Measurements from ENCODE around the gene OCA2.

DNA sequence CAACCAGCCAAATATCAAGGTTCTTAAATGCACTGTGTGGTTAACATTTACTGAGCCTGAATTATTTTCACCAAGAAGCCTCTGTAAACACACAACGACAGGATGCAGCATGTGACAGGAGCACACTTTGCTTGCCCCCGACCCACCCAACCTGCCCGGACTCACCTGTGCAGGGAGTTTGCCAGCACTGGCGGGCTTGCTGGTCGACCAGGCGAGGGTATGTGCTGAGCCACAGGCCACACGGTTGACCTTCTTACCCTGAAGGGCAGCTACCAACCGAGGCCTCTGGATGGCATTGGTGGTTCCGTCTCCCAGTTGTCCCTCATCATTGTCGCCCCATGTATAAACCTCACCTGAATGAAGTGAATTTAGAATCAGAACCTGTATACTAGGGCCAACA is 25.7 kb upstream of the OCA2 start:
- no peak for TF ChIP-seq POLR2A (IDR thresholded peaks at IDR 0.05)
- TF ChIP-seq, protein P1, sequence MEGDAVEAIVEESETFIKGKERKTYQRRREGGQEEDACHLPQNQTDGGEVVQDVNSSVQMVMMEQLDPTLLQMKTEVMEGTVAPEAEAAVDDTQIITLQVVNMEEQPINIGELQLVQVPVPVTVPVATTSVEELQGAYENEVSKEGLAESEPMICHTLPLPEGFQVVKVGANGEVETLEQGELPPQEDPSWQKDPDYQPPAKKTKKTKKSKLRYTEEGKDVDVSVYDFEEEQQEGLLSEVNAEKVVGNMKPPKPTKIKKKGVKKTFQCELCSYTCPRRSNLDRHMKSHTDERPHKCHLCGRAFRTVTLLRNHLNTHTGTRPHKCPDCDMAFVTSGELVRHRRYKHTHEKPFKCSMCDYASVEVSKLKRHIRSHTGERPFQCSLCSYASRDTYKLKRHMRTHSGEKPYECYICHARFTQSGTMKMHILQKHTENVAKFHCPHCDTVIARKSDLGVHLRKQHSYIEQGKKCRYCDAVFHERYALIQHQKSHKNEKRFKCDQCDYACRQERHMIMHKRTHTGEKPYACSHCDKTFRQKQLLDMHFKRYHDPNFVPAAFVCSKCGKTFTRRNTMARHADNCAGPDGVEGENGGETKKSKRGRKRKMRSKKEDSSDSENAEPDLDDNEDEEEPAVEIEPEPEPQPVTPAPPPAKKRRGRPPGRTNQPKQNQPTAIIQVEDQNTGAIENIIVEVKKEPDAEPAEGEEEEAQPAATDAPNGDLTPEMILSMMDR (IDR thresholded peaks at IDR 0.05), result no peak

Data from heart left ventricle (tissue), 13 donors.